MCF 10A (cell line): ENCODE data around the gene BMPR1B. TPM values are rescaled to one million over a fixed set of nuclear protein-coding genes. Genes with fewer than 3 reads are reported as not detected.

Source experiments
- BruUV-seq: library from RNA; stranded (reverse); fragments of 400-500 nt; replicated peaks from 2 replicates; lab custom pipeline; 2021; lab: Mats Ljungman, UMichigan
- CTCF ChIA-PET: fragments of 300-600 bp; sonication (Branson Sonifier 250); formaldehyde crosslinking; extraction: SDS; loops from one replicate; lab custom pipeline; 2021; ENCODE audit warnings: antibody characterized with exemption, inconsistent platforms; lab: Yijun Ruan, JAX
- POLR2A ChIA-PET: fragments of 300-600, 350-650 bp; sonication (Branson Sonifier 250); formaldehyde crosslinking; extraction: SDS; loops from one replicate; lab custom pipeline; 2020; ENCODE audit warnings: antibody characterized with exemption, inconsistent platforms; lab: Yijun Ruan, JAX
- DNase-seq: peaks from one replicate; pipeline ENCODE4 v3.0.0-alpha.2; 2018; ENCODE audit not compliant: unreplicated experiment
- H3K27ac Mint-ChIP-seq: one replicate; pipeline ENCODE4 v1.8.0; 2022; ENCODE audit warnings: mild to moderate bottlenecking, low read depth, mixed read lengths; ENCODE audit not compliant: unreplicated experiment
- H3K27me3 Mint-ChIP-seq: one replicate; pipeline ENCODE4 v1.8.0; 2022; ENCODE audit warnings: mixed read lengths; ENCODE audit not compliant: insufficient read depth, unreplicated experiment
- H3K36me3 Mint-ChIP-seq: one replicate; pipeline ENCODE4 v1.8.0; 2022; ENCODE audit warnings: mild to moderate bottlenecking, moderate library complexity, mixed read lengths; ENCODE audit not compliant: insufficient read depth, unreplicated experiment
- H3K4me1 Mint-ChIP-seq: one replicate; pipeline ENCODE4 v1.8.0; 2022; ENCODE audit warnings: mixed read lengths; ENCODE audit not compliant: insufficient read depth, unreplicated experiment
- H3K4me3 Mint-ChIP-seq: one replicate; pipeline ENCODE4 v1.8.0; 2022; ENCODE audit warnings: mild to moderate bottlenecking, moderate library complexity, mixed read lengths; ENCODE audit not compliant: unreplicated experiment
- H3K9me3 Mint-ChIP-seq: one replicate; pipeline ENCODE4 v1.8.0; 2022; ENCODE audit warnings: mixed read lengths; ENCODE audit not compliant: unreplicated experiment
- intact Hi-C: fragments of 100-400 bp; cut with micrococcal nuclease; formaldehyde crosslinking; loops from 2 replicates; pipeline ENCODE4 v1.14.1; 2022
- total RNA-seq: library from RNA; stranded (reverse); gene quantifications from 2 replicates; pipeline ENCODE4 v1.2.3, GENCODE V29; 2022
- TF ChIP-seq, protein P1 (sequence below): fragments of 200-600 bp; IDR thresholded peaks from one replicate; pipeline ENCODE4 v1.8.0; 2022; ENCODE audit warnings: antibody characterized with exemption, mild to moderate bottlenecking; ENCODE audit not compliant: unreplicated experiment

The BMPR1B gene
- total RNA-seq, 1 experiment from 2014 or later: 18.8 TPM

- no peak overlapping the region for H3K4me3 Mint-ChIP-seq
- intact Hi-C loops: no loop called here
- DNase-seq: no peak
- H3K27ac Mint-ChIP-seq: no peak overlapping the region
- no peaks in the 10 kb centered on the region for H3K27me3 Mint-ChIP-seq
- TF ChIP-seq, protein P1, sequence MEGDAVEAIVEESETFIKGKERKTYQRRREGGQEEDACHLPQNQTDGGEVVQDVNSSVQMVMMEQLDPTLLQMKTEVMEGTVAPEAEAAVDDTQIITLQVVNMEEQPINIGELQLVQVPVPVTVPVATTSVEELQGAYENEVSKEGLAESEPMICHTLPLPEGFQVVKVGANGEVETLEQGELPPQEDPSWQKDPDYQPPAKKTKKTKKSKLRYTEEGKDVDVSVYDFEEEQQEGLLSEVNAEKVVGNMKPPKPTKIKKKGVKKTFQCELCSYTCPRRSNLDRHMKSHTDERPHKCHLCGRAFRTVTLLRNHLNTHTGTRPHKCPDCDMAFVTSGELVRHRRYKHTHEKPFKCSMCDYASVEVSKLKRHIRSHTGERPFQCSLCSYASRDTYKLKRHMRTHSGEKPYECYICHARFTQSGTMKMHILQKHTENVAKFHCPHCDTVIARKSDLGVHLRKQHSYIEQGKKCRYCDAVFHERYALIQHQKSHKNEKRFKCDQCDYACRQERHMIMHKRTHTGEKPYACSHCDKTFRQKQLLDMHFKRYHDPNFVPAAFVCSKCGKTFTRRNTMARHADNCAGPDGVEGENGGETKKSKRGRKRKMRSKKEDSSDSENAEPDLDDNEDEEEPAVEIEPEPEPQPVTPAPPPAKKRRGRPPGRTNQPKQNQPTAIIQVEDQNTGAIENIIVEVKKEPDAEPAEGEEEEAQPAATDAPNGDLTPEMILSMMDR: no peak
- H3K9me3 Mint-ChIP-seq: no peaks in the 10 kb centered on the region
- H3K4me1 Mint-ChIP-seq: no peaks in the 10 kb centered on the region
- no TSS peak for BruUV-seq
- no peaks in the 10 kb centered on the region for H3K36me3 Mint-ChIP-seq
- POLR2A ChIA-PET: interaction anchor here (0.7 kb wide), 1 partner anchor 22 kb away, joined by 3 read pairs; no protein-coding TSS in a partner anchor
- CTCF ChIA-PET: interaction anchor here (1.0 kb wide), 1 partner anchor 12 kb away, joined by 4 read pairs; no protein-coding TSS in a partner anchor
These were observed 203.7 kb downstream of the BMPR1B start for GRCh38 chr4:94961420-94961819.

GRCh38 chr4:94962484-94962883 is 204.7 kb downstream of the BMPR1B start:
- no peak for DNase-seq
- POLR2A ChIA-PET: no interaction called here
- CTCF ChIA-PET: interaction anchor here (0.5 kb wide), 1 partner anchor 31 kb away, joined by 3 read pairs; no protein-coding TSS in a partner anchor
- TF ChIP-seq, protein P1: no peak
- no peaks in the 10 kb centered on the region for H3K4me1 Mint-ChIP-seq
- H3K27ac Mint-ChIP-seq: no peak overlapping the region
- no peak overlapping the region for H3K4me3 Mint-ChIP-seq
- no peaks in the 10 kb centered on the region for H3K27me3 Mint-ChIP-seq
- intact Hi-C loops: no loop called here
- no peaks in the 10 kb centered on the region for H3K9me3 Mint-ChIP-seq
- BruUV-seq: no TSS peak
- H3K36me3 Mint-ChIP-seq: no peaks in the 10 kb centered on the region

DNA sequence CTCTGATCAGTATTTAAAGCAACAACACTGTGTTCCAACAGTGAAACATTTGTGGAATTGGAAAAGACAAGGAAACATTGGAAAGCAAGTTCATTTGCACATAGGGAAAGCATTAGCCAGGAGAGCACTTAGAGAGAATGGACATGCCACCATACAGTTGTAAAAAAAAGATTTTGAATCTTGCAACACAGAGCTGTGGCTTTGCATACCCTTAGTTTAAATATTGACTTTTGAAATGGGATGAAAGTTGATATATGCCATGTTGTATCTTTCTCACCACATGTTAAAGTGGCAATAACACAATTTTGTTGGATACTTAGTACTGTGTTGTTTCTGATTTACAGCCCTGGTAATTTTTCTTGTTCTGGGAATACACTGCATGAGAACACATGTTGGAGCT is 208.1 kb downstream of the BMPR1B start:
- ChIA-PET POLR2A (interaction anchor here (0.7 kb wide), 1 partner anchor 49 kb away, joined by 3 read pairs; no protein-coding TSS in a partner anchor), CTCF (no interaction called here)
- H3K4me1 Mint-ChIP-seq: no peaks in the 10 kb centered on the region
- DNase-seq: no peak
- no peaks in the 10 kb centered on the region for H3K27me3 Mint-ChIP-seq
- TF ChIP-seq, protein P1: no peak
- no peak overlapping the region for H3K27ac Mint-ChIP-seq
- H3K9me3 Mint-ChIP-seq: no peaks in the 10 kb centered on the region
- H3K4me3 Mint-ChIP-seq: no peak overlapping the region
- H3K36me3 Mint-ChIP-seq: no peaks in the 10 kb centered on the region
- intact Hi-C loops: no loop called here
- no TSS peak for BruUV-seq

DNA sequence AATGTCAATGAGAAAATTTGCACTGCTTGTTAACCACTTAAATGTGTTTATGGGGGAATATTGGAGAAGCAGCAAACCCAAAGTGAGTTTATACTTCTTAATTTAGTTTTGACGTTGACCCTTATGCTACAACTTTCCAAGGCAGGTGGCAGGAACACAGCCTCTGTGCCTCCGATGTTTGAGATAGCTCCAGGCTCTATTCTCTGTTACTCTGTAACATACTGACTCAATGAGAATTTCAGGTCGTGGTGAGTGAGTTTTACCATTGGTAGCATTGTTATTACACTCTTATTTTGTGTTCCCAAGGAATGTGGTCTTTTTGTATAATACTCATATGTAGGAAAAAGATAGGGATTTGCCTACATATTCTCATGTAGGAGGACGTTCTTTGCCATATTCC is 210.7 kb downstream of the BMPR1B start:
- H3K27me3 Mint-ChIP-seq: no peaks in the 10 kb centered on the region
- H3K27ac Mint-ChIP-seq: no peak overlapping the region
- no peaks in the 10 kb centered on the region for H3K36me3 Mint-ChIP-seq
- ChIA-PET CTCF (interaction anchor here (0.5 kb wide), 1 partner anchor 37 kb away, joined by 3 read pairs; no protein-coding TSS in a partner anchor), POLR2A (interaction anchor here (1.1 kb wide), 1 partner anchor 21 kb away, joined by 3 read pairs; no protein-coding TSS in a partner anchor)
- no peak for DNase-seq
- H3K4me3 Mint-ChIP-seq: no peak overlapping the region
- H3K4me1 Mint-ChIP-seq: no peaks in the 10 kb centered on the region
- no peaks in the 10 kb centered on the region for H3K9me3 Mint-ChIP-seq
- BruUV-seq: no TSS peak
- TF ChIP-seq, protein P1: no peak
- intact Hi-C loops: no loop called here
